HepG2 (cell line): ENCODE measurements around the gene RAP1A. TPM values are rescaled to one million over a fixed set of nuclear protein-coding genes. Genes with fewer than 3 reads are reported as not detected.
A peak's percentile ranks its signal among the peaks of the same experiment; 100 is the strongest.

Experiments
- EEA1 ChIP-seq: sonication (generic); formaldehyde crosslinking; IDR thresholded peaks from 2 replicates; pipeline ENCODE4 v1.5.1; 2020; ENCODE audit warnings: mild to moderate bottlenecking, missing genetic modification reagents, borderline replicate concordance
- HMGXB3 ChIP-seq: sonication (generic); formaldehyde crosslinking; IDR thresholded peaks from 2 replicates; pipeline ENCODE4 v1.4.0; 2020; ENCODE audit warnings: missing genetic modification reagents, borderline replicate concordance
- IRF9 ChIP-seq: sonication (generic); formaldehyde crosslinking; IDR thresholded peaks from 2 replicates; pipeline ENCODE4 v1.8.0; 2022; ENCODE audit warnings: missing genetic modification reagents, mild to moderate bottlenecking, borderline replicate concordance
- KDM5A ChIP-seq: fragments of 200-600 bp; sonication (generic); IDR thresholded peaks from 2 replicates; pipeline ENCODE4 v1.7.0; 2018; ENCODE audit warnings: antibody characterized with exemption, mild to moderate bottlenecking, low read length, borderline replicate concordance
- MEIS1 ChIP-seq: sonication (generic); formaldehyde crosslinking; IDR thresholded peaks from 2 replicates; pipeline ENCODE4 v1.9.0; 2021; ENCODE audit warnings: mild to moderate bottlenecking, missing genetic modification reagents, moderate library complexity, borderline replicate concordance
- MTF1 ChIP-seq: sonication (generic); formaldehyde crosslinking; IDR thresholded peaks from 2 replicates; pipeline ENCODE4 v1.5.0; 2020; ENCODE audit warnings: missing genetic modification reagents
- MXI1 ChIP-seq: IDR thresholded peaks from 3 replicates; pipeline ENCODE4 v1.6.1; 2012; ENCODE audit warnings: low read depth, low read length, inconsistent platforms, borderline replicate concordance
- MYNN ChIP-seq: sonication (generic); formaldehyde crosslinking; IDR thresholded peaks from 2 replicates; pipeline ENCODE4 v1.4.0; 2020; ENCODE audit warnings: mild to moderate bottlenecking, low read depth, missing genetic modification reagents
- NRL ChIP-seq: sonication (generic); formaldehyde crosslinking; IDR thresholded peaks from 2 replicates; pipeline ENCODE4 v1.5.0; 2020; ENCODE audit warnings: missing genetic modification reagents, mild to moderate bottlenecking, moderate library complexity, borderline replicate concordance
- REXO4 ChIP-seq: sonication (generic); formaldehyde crosslinking; IDR thresholded peaks from 2 replicates; pipeline ENCODE4 v1.8.0; 2022; ENCODE audit warnings: missing genetic modification reagents, mild to moderate bottlenecking, borderline replicate concordance
- SALL1 ChIP-seq: sonication (generic); formaldehyde crosslinking; IDR thresholded peaks from 2 replicates; pipeline ENCODE4 v1.8.0; 2022; ENCODE audit warnings: mild to moderate bottlenecking, missing genetic modification reagents
- TMF1 ChIP-seq: sonication (generic); formaldehyde crosslinking; IDR thresholded peaks from 2 replicates; pipeline ENCODE4 v1.8.1; 2022; ENCODE audit warnings: low read depth, missing genetic modification reagents
- ZFP1 ChIP-seq: IDR thresholded peaks from 2 replicates; pipeline ENCODE4 v1.6.1; 2016
- ZNF644 ChIP-seq: IDR thresholded peaks from 2 replicates; pipeline ENCODE4 v1.6.1; 2016; ENCODE audit warnings: low read depth
- ZSCAN12 ChIP-seq: sonication (generic); formaldehyde crosslinking; IDR thresholded peaks from 2 replicates; pipeline ENCODE4 v1.9.0; 2021; ENCODE audit warnings: mild to moderate bottlenecking, missing genetic modification reagents
- polyA plus RNA-seq, 8 experiments: library from polyadenylated mRNA; depleted of rRNA in 3 of 8; stranded (reverse) in 7 of 8; unstranded in 1 of 8; fragments of >200 nt; fragmentation: Illumina TruSeq in 4 of 8; extraction: Trizol in 4 of 8; gene quantifications; 2 replicates each; pipeline versions ENCODE4 v1.2.1 to v1.2.3, GENCODE V29; 2011 to 2016; ENCODE audit warnings: low read depth in 4 of 8, missing spikeins in 1 of 8, mixed read lengths in 1 of 8; ENCODE audit not compliant: insufficient read depth in 1 of 8
- total RNA-seq, 5 experiments: library from RNA; depleted of rRNA; stranded (reverse); fragments of >200 nt; fragmentation: Illumina TruSeq; extraction: Trizol; gene quantifications; 2 replicates each; pipeline ENCODE4 v1.2.3, GENCODE V29; 2016; ENCODE audit warnings: low read depth in 1 of 5
- TF ChIP-seq, protein P1 (sequence below): sonication (generic); formaldehyde crosslinking; conservative IDR thresholded peaks from 2 replicates; pipeline ENCODE4 v1.8.0; 2022; ENCODE audit warnings: missing genetic modification reagents
- TF ChIP-seq, protein P2 (sequence below): sonication (generic); formaldehyde crosslinking; IDR thresholded peaks from 2 replicates; pipeline ENCODE4 v1.8.0; 2022; ENCODE audit warnings: missing genetic modification reagents, mild to moderate bottlenecking, moderate library complexity, borderline replicate concordance

RAP1A gene
- total and polyA plus RNA-seq, 2 of the 13 experiments (the other 11 are each of a cell fraction or from before 2014, with no cell fraction given): 19.0 to 20.7 TPM

GRCh38 chr1:111755331-111756123 lies 135.9 kb downstream of the RAP1A start, which contains the start of gene DDX20 (continued):
- TF ChIP-seq HMGXB3 (CRISPR knock-in tag) (no peak), NRL (CRISPR knock-in tag) (peak; percentile 62; the same call in 1 of the 2 replicates), KDM5A (peak; percentile 90), MTF1 (CRISPR knock-in tag) (no peak), ZSCAN12 (CRISPR knock-in tag) (no peak), IRF9 (peak; percentile 60), TMF1 (CRISPR knock-in tag) (no peak), ZFP1 (CRISPR knock-in tag) (peak; percentile 81; the same call in 1 of the 2 replicates), MYNN (CRISPR knock-in tag) (no peak), MEIS1 (CRISPR knock-in tag) (peak; percentile 51; the same call in 1 of the 2 replicates), ZNF644 (CRISPR knock-in tag) (no peak; the same call in 1 of the 2 replicates), SALL1 (CRISPR knock-in tag) (peak; percentile 66), MXI1 (peak; percentile 91; the same call in 2 of the 3 replicates), EEA1 (CRISPR knock-in tag) (no peak; the same call in 1 of the 2 replicates), REXO4 (CRISPR knock-in tag) (no peak)
- TF ChIP-seq, protein P1, sequence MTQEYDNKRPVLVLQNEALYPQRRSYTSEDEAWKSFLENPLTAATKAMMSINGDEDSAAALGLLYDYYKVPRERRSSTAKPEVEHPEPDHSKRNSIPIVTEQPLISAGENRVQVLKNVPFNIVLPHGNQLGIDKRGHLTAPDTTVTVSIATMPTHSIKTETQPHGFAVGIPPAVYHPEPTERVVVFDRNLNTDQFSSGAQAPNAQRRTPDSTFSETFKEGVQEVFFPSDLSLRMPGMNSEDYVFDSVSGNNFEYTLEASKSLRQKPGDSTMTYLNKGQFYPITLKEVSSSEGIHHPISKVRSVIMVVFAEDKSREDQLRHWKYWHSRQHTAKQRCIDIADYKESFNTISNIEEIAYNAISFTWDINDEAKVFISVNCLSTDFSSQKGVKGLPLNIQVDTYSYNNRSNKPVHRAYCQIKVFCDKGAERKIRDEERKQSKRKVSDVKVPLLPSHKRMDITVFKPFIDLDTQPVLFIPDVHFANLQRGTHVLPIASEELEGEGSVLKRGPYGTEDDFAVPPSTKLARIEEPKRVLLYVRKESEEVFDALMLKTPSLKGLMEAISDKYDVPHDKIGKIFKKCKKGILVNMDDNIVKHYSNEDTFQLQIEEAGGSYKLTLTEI (CRISPR knock-in tag): no peak
- TF ChIP-seq, protein P2, sequence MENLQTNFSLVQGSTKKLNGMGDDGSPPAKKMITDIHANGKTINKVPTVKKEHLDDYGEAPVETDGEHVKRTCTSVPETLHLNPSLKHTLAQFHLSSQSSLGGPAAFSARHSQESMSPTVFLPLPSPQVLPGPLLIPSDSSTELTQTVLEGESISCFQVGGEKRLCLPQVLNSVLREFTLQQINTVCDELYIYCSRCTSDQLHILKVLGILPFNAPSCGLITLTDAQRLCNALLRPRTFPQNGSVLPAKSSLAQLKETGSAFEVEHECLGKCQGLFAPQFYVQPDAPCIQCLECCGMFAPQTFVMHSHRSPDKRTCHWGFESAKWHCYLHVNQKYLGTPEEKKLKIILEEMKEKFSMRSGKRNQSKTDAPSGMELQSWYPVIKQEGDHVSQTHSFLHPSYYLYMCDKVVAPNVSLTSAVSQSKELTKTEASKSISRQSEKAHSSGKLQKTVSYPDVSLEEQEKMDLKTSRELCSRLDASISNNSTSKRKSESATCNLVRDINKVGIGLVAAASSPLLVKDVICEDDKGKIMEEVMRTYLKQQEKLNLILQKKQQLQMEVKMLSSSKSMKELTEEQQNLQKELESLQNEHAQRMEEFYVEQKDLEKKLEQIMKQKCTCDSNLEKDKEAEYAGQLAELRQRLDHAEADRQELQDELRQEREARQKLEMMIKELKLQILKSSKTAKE (CRISPR knock-in tag): no peak; the same call in 1 of the 2 replicates
